OCI-LY7 (cell line): Measurements from ENCODE around the gene PFN1. TPM values are rescaled to one million over a fixed set of nuclear protein-coding genes. Genes with fewer than 3 reads are reported as not detected.

Source experiments
- BruUV-seq: library from RNA; stranded (reverse); fragments of 400-500 nt; replicated peaks from 2 replicates; lab custom pipeline; 2021; lab: Mats Ljungman, UMichigan
- CTCF ChIA-PET: fragments of 300-600 bp; sonication (Branson Sonifier 250); formaldehyde crosslinking; loops from one replicate; lab custom pipeline; 2022; ENCODE audit warnings: antibody characterized with exemption; ENCODE audit not compliant: unreplicated experiment; lab: Charles Lee
- POLR2A ChIA-PET: fragments of 300-600 bp; sonication (Branson Sonifier 250); formaldehyde crosslinking; loops from one replicate; lab custom pipeline; 2022; ENCODE audit warnings: antibody characterized with exemption; lab: Charles Lee
- DNase-seq: peaks from one replicate; pipeline ENCODE4 v3.0.0-alpha.2; 2015; ENCODE audit warnings: low spot score
- H2AFZ ChIP-seq: fragments of 200-600 bp; sonication (generic), shearing (Covaris generic); 2 replicates; pipeline ENCODE4 v1.6.1; 2014; ENCODE audit warnings: mild to moderate bottlenecking, antibody characterized with exemption, low read length, moderate library complexity
- H3K27ac ChIP-seq: fragments of 200-600 bp; sonication (generic); 2 replicates; pipeline ENCODE4 v1.5.1; 2014; ENCODE audit warnings: mixed run types, low read depth, mild to moderate bottlenecking, moderate library complexity, low read length, inconsistent platforms; ENCODE audit not compliant: poor library complexity, severe bottlenecking
- H3K36me3 ChIP-seq: fragments of 200-600 bp; sonication (generic); 2 replicates; pipeline ENCODE4 v1.6.1; 2014; ENCODE audit warnings: mild to moderate bottlenecking, antibody characterized with exemption, low read length, moderate library complexity, mixed read lengths; ENCODE audit not compliant: insufficient read depth
- H3K4me1 ChIP-seq: fragments of 200-600 bp; sonication (generic); 2 replicates; pipeline ENCODE4 v1.5.1; 2014; ENCODE audit warnings: mild to moderate bottlenecking, low read length; ENCODE audit not compliant: insufficient read depth, poor library complexity, severe bottlenecking
- H3K4me2 ChIP-seq: fragments of 200-600 bp; sonication (generic); 2 replicates; pipeline ENCODE4 v1.6.1; 2014; ENCODE audit warnings: mild to moderate bottlenecking, low read length
- H3K4me3 ChIP-seq: fragments of 200-600 bp; sonication (generic); 2 replicates; pipeline ENCODE4 v1.5.1; 2014; ENCODE audit warnings: mild to moderate bottlenecking, low read depth, low read length; ENCODE audit not compliant: poor library complexity, severe bottlenecking
- H3K79me2 ChIP-seq: fragments of 200-600 bp; sonication (generic); 2 replicates; pipeline ENCODE4 v1.6.1; 2016; ENCODE audit warnings: low read depth, mild to moderate bottlenecking, low read length, moderate library complexity, mixed read lengths; ENCODE audit not compliant: insufficient read depth
- H3K9me2 ChIP-seq: fragments of 200-600 bp; sonication (generic); 2 replicates; pipeline ENCODE4 v1.6.1; 2016; ENCODE audit warnings: mild to moderate bottlenecking, low read length, mixed read lengths; ENCODE audit not compliant: insufficient read depth
- H3K9me3 ChIP-seq: fragments of 200-600 bp; sonication (generic); 2 replicates; pipeline ENCODE4 v1.6.1; 2014; ENCODE audit warnings: mild to moderate bottlenecking, mixed run types, low read length, mixed read lengths
- H4K20me1 ChIP-seq: fragments of 200-600 bp; sonication (generic); 2 replicates; pipeline ENCODE4 v1.6.1; 2014; ENCODE audit warnings: mild to moderate bottlenecking, antibody characterized with exemption, low read length, moderate library complexity, mixed read lengths; ENCODE audit not compliant: insufficient read depth
- EZH2phosphoT487 ChIP-seq: fragments of 200-600 bp; sonication (generic); IDR thresholded peaks from 2 replicates; pipeline ENCODE4 v1.6.1; 2018; ENCODE audit warnings: low read depth, borderline replicate concordance, mild to moderate bottlenecking, mixed run types, antibody characterized with exemption, low read length, moderate library complexity, mixed read lengths
- intact Hi-C: fragments of 100-400 bp; cut with micrococcal nuclease; formaldehyde crosslinking; loops from one replicate; pipeline ENCODE4 v1.10.0; 2022; ENCODE audit not compliant: unreplicated experiment
- total RNA-seq, 2 experiments: library from RNA; depleted of rRNA in 1 of 2; stranded (reverse); fragments of >200 nt in 1 of 2; shearing (Covaris generic) in 1 of 2; gene quantifications; 2 replicates each; pipeline ENCODE4 v1.2.3, GENCODE V29; 2014 to 2022
- TF ChIP-seq, protein P1 (sequence below): fragments of 200-600 bp; sonication (generic); conservative IDR thresholded peaks from 2 replicates; pipeline ENCODE4 v1.5.1; 2014; ENCODE audit warnings: mild to moderate bottlenecking, antibody characterized with exemption, low read length, moderate library complexity, mixed read lengths

PFN1 gene
- total RNA-seq, 2 experiments from 2014 or later, result 1,053 TPM

DNA sequence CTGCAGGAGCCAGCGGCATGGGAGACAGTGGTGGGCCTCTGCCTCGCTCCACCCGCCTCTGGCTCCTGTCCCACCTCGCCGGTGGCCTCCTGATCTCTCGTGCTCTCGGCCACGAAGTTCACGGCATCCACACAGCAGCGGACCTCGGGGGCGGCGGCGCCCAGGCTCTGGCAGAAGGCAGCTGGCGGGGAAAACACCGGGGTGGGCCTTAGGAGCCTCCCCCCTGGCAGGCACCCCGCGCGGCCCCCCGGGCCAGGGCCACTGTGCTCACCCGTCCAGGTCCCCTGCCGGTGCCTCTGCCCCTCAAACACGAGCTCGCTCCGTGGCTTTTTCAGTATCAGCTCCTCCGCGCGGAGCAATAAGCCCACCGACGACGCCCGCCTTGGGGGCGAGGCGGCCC lies 49.4 kb downstream of the PFN1 start:
- Histone ChIP-seq H3K9me3 (no peaks in the 10 kb centered on the region), H3K9me2 (no peaks in the 10 kb centered on the region), H3K4me3 (no peak overlapping the region), H3K79me2 (no peaks in the 10 kb centered on the region), H4K20me1 (no peaks in the 10 kb centered on the region), H2AFZ (no peak overlapping the region), H3K36me3 (peaks cover 32% of the 10 kb centered on the region; the same call in 1 of the 2 replicates), H3K4me1 (peaks cover 9% of the 10 kb centered on the region), H3K27ac (no peak overlapping the region), H3K4me2 (no peak overlapping the region)
- ChIA-PET CTCF (no interaction called here), POLR2A (no interaction called here)
- no TSS peak for BruUV-seq
- intact Hi-C loops, result no loop called here
- TF ChIP-seq EZH2phosphoT487, result no peak
- TF ChIP-seq, protein P1, sequence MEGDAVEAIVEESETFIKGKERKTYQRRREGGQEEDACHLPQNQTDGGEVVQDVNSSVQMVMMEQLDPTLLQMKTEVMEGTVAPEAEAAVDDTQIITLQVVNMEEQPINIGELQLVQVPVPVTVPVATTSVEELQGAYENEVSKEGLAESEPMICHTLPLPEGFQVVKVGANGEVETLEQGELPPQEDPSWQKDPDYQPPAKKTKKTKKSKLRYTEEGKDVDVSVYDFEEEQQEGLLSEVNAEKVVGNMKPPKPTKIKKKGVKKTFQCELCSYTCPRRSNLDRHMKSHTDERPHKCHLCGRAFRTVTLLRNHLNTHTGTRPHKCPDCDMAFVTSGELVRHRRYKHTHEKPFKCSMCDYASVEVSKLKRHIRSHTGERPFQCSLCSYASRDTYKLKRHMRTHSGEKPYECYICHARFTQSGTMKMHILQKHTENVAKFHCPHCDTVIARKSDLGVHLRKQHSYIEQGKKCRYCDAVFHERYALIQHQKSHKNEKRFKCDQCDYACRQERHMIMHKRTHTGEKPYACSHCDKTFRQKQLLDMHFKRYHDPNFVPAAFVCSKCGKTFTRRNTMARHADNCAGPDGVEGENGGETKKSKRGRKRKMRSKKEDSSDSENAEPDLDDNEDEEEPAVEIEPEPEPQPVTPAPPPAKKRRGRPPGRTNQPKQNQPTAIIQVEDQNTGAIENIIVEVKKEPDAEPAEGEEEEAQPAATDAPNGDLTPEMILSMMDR, result no peak
- DNase-seq, result no peak

DNA sequence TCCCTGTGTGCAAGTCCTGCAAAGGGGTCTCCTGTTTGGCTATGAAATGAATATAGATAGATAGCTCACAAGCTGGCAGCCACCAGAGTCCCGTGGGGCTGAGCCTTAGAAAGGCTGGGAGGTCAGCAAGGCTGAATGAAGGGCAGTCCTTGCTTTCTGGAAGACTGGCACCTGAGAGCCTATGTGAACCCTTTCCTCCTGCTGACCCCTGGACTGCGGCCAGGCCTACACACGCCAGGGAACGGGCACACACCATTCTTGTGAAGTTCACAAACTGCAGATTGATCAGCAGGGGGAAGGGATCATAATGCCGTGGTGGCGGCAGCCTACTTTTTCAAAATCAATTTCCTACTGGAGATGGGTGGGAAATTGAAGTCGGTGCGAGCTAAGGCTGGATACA lies 50.0 kb downstream of the PFN1 start:
- no peaks in the 10 kb centered on the region for H3K79me2 ChIP-seq
- no peak overlapping the region for H3K27ac ChIP-seq
- intact Hi-C loops, result no loop called here
- no peak for DNase-seq
- no TSS peak for BruUV-seq
- TF ChIP-seq, protein P1, result no peak
- TF ChIP-seq EZH2phosphoT487, result no peak
- ChIA-PET POLR2A (no interaction called here), CTCF (interaction anchor here (0.6 kb wide), 1 partner anchor 95 kb away, joined by 5 read pairs; no protein-coding TSS in a partner anchor)
- no peaks in the 10 kb centered on the region for H3K9me3 ChIP-seq
- H3K9me2 ChIP-seq, result no peaks in the 10 kb centered on the region
- no peak overlapping the region for H3K4me3 ChIP-seq
- no peaks in the 10 kb centered on the region for H4K20me1 ChIP-seq
- peaks cover 7% of the 10 kb centered on the region for H3K4me1 ChIP-seq
- H3K36me3 ChIP-seq, result peaks cover 32% of the 10 kb centered on the region; the same call in 1 of the 2 replicates
- no peak overlapping the region for H2AFZ ChIP-seq
- no peak overlapping the region for H3K4me2 ChIP-seq

GRCh38 chr17:4897785-4898184 lies 50.5 kb downstream of the PFN1 start:
- Histone ChIP-seq H3K4me3 (no peak overlapping the region), H4K20me1 (no peaks in the 10 kb centered on the region), H3K4me1 (peaks cover under 1% of the 10 kb centered on the region), H3K4me2 (no peak overlapping the region), H3K9me3 (no peaks in the 10 kb centered on the region), H3K27ac (no peak overlapping the region), H2AFZ (no peak overlapping the region), H3K79me2 (no peaks in the 10 kb centered on the region), H3K36me3 (peaks cover 34% of the 10 kb centered on the region; the same call in 1 of the 2 replicates), H3K9me2 (no peaks in the 10 kb centered on the region)
- POLR2A ChIA-PET, result no interaction called here
- TF ChIP-seq EZH2phosphoT487, result no peak
- TF ChIP-seq, protein P1, result no peak
- CTCF ChIA-PET, result interaction anchor here (0.6 kb wide), 1 partner anchor 95 kb away, joined by 5 read pairs; no protein-coding TSS in a partner anchor
- BruUV-seq, result no TSS peak
- intact Hi-C loops, result no loop called here
- no peak for DNase-seq
